GM18861 (cell line): ENCODE results near the gene ARHGAP4.

Experiments used
- ATAC-seq: cut with Tn5 transposase; IDR thresholded peaks from one replicate; pipeline ENCODE4 v1.9.1; 2021; ENCODE audit not compliant: unreplicated experiment

The ARHGAP4 gene

GRCh38 chrX:153964105-153964504, 38.0 kb upstream of the ARHGAP4 start:
- ATAC-seq: no peak

GRCh38 chrX:153963546-153963945, 37.5 kb upstream of the ARHGAP4 start:
- no peak for ATAC-seq

- ATAC-seq: no peak
These were observed 35.2 kb upstream of the ARHGAP4 start for GRCh38 chrX:153961292-153961691.

GRCh38 chrX:153960786-153961185, 34.7 kb upstream of the ARHGAP4 start:
- no peak for ATAC-seq

- ATAC-seq: no peak
These were observed 34.0 kb upstream of the ARHGAP4 start for GRCh38 chrX:153960077-153960476.

- ATAC-seq: no peak
These were observed 33.6 kb upstream of the ARHGAP4 start for GRCh38 chrX:153959649-153960048.

- ATAC-seq: no peak
These were observed 32.5 kb upstream of the ARHGAP4 start for GRCh38 chrX:153958605-153959004.

- no peak for ATAC-seq
These were observed 31.2 kb upstream of the ARHGAP4 start for GRCh38 chrX:153957224-153957623.

GRCh38 chrX:153956044-153956907, 30.2 kb upstream of the ARHGAP4 start:
- no peak for ATAC-seq

GRCh38 chrX:153955228-153955732, 29.2 kb upstream of the ARHGAP4 start:
- no peak for ATAC-seq

- ATAC-seq: no peak
These were observed 28.6 kb upstream of the ARHGAP4 start for GRCh38 chrX:153954558-153955227.

- no peak for ATAC-seq
These were observed 28.0 kb upstream of the ARHGAP4 start for GRCh38 chrX:153953892-153954557.

- no peak for ATAC-seq
These were observed 27.3 kb upstream of the ARHGAP4 start for GRCh38 chrX:153953342-153953830.

- no peak for ATAC-seq
These were observed 26.4 kb upstream of the ARHGAP4 start for GRCh38 chrX:153952373-153953026.

GRCh38 chrX:153951683-153952372, 25.8 kb upstream of the ARHGAP4 start:
- no peak for ATAC-seq

GRCh38 chrX:153950127-153950526, 24.1 kb upstream of the ARHGAP4 start:
- ATAC-seq: no peak

- no peak for ATAC-seq
These were observed 23.1 kb upstream of the ARHGAP4 start for GRCh38 chrX:153948847-153949805.

- ATAC-seq: no peak
These were observed 22.0 kb upstream of the ARHGAP4 start for GRCh38 chrX:153948002-153948466.
